H1 (cell line): Measurements from ENCODE around the gene DLL1. TPM values are rescaled to one million over a fixed set of nuclear protein-coding genes. Genes with fewer than 3 reads are reported as not detected.

ENCODE experiments used
- CTCF ChIA-PET: fragments of 300-600 bp; sonication (Branson Sonifier 250); formaldehyde crosslinking; loops from one replicate; lab custom pipeline; 2021; ENCODE audit not compliant: partially characterized antibody; lab: Charles Lee
- POLR2A ChIA-PET: fragments of 300-600 bp; sonication (Branson Sonifier 250); formaldehyde crosslinking; loops from one replicate; lab custom pipeline; 2021; ENCODE audit warnings: inconsistent platforms; ENCODE audit not compliant: partially characterized antibody; lab: Charles Lee
- DNase-seq, 2 experiments: peaks; one replicate each; pipeline versions ENCODE4 v3.0.0 to v3.0.0-alpha.2; 2010 to 2022; ENCODE audit warnings: low spot score in 2 of 2, low read depth in 1 of 2, mixed read lengths in 1 of 2
- FAIRE-seq: peaks from 2 replicates; lab custom pipeline; 2011; peaks lifted over from hg19 to GRCh38; lab: Jason Lieb, UNC
- H2AFZ ChIP-seq: 2 replicates; pipeline ENCODE4 v1.8.1; 2012; ENCODE audit warnings: low read length, inconsistent platforms
- H2AK5ac ChIP-seq: 2 replicates; pipeline ENCODE4 v1.6.1; 2013; ENCODE audit warnings: low read depth, low read length
- H2BK120ac ChIP-seq: replicated peaks from 2 replicates; pipeline ENCODE3; 2013; ENCODE audit warnings: low read depth, low read length, inconsistent platforms
- H2BK12ac ChIP-seq: 2 replicates; pipeline ENCODE4 v1.6.1; 2013; ENCODE audit warnings: low read depth, low read length
- H2BK15ac ChIP-seq: 2 replicates; pipeline ENCODE4 v1.6.1; 2013; ENCODE audit warnings: low read length
- H2BK20ac ChIP-seq: 2 replicates; pipeline ENCODE4 v1.6.1; 2013; ENCODE audit warnings: low read length
- H2BK5ac ChIP-seq: 2 replicates; pipeline ENCODE4 v1.6.1; 2013; ENCODE audit warnings: low read depth, low read length
- H3K14ac ChIP-seq: 2 replicates; pipeline ENCODE4 v1.6.1; 2013; ENCODE audit warnings: inconsistent platforms; ENCODE audit not compliant: insufficient read length
- H3K18ac ChIP-seq: 2 replicates; pipeline ENCODE4 v1.6.1; 2013; ENCODE audit warnings: low read length; ENCODE audit errors: extremely low read depth
- H3K23ac ChIP-seq: 2 replicates; pipeline ENCODE4 v1.6.1; 2013; ENCODE audit warnings: inconsistent platforms; ENCODE audit not compliant: insufficient read length
- H3K23me2 ChIP-seq: 2 replicates; pipeline ENCODE4 v1.6.1; 2013; ENCODE audit warnings: low read depth, low read length
- H3K27ac ChIP-seq: 2 replicates; pipeline ENCODE4 v1.6.1; 2011; ENCODE audit warnings: low read depth, low read length, inconsistent platforms
- H3K27me3 ChIP-seq, 4 experiments: replicated peaks in 1 of 4; 1 replicate in 1 of 4; 2 replicates in 3 of 4; pipeline versions ENCODE4 v1.6.1 to v1.8.1; 2011 to 2013; ENCODE audit warnings: low read length in 3 of 4, mild to moderate bottlenecking in 3 of 4, inconsistent platforms in 2 of 4, mixed read lengths in 2 of 4, moderate library complexity in 1 of 4; ENCODE audit not compliant: control insufficient read depth in 3 of 4, insufficient read depth in 3 of 4; ENCODE audit errors: extremely low read depth in 1 of 4
- H3K36me3 ChIP-seq, 4 experiments: 2 replicates each; pipeline versions ENCODE4 v1.6.1 to v1.8.1; 2011 to 2013; ENCODE audit warnings: mild to moderate bottlenecking in 4 of 4, low read length in 3 of 4, moderate library complexity in 2 of 4, control low read depth in 1 of 4, inconsistent platforms in 1 of 4; ENCODE audit not compliant: insufficient read depth in 4 of 4, control insufficient read depth in 2 of 4
- H3K4ac ChIP-seq: replicated peaks from 2 replicates; pipeline ENCODE3; 2013; ENCODE audit warnings: low read length, low read depth, mixed read lengths, inconsistent platforms; ENCODE audit not compliant: insufficient read length
- H3K4me1 ChIP-seq, 4 experiments: replicated peaks in 1 of 4; 1 replicate in 1 of 4; 2 replicates in 3 of 4; pipeline versions ENCODE4 v1.6.1 to v1.8.1; 2011 to 2013; ENCODE audit warnings: low read length in 3 of 4, inconsistent platforms in 2 of 4, mixed read lengths in 1 of 4; ENCODE audit not compliant: insufficient read depth in 4 of 4, control insufficient read depth in 3 of 4
- H3K4me2 ChIP-seq, 2 experiments: 2 replicates each; pipeline versions ENCODE4 v1.6.1 to v1.8.1; 2011 to 2013; ENCODE audit warnings: low read depth in 2 of 2, low read length in 2 of 2, control low read depth in 1 of 2, inconsistent platforms in 1 of 2, mild to moderate bottlenecking in 1 of 2; ENCODE audit not compliant: insufficient read depth in 1 of 2
- H3K4me3 ChIP-seq, 4 experiments: fragments of 200-600, 300-600 bp in 1 of 4; sonication (generic), shearing (Covaris generic), sonication (Bioruptor Twin) in 1 of 4; 2 replicates each; pipeline versions ENCODE4 v1.5.1 to v1.8.1; 2011 to 2016; ENCODE audit warnings: low read length in 4 of 4, low read depth in 3 of 4, control low read depth in 2 of 4, inconsistent platforms in 2 of 4, mild to moderate bottlenecking in 2 of 4, mixed read lengths in 1 of 4, moderate library complexity in 1 of 4; ENCODE audit not compliant: insufficient read depth in 2 of 4; ENCODE audit errors: extremely low read depth in 1 of 4
- H3K56ac ChIP-seq: replicated peaks from 2 replicates; pipeline ENCODE3; 2013; ENCODE audit warnings: low read depth, mild to moderate bottlenecking, mixed read lengths, low read length, inconsistent platforms; ENCODE audit not compliant: insufficient read length
- H3K79me1 ChIP-seq: 2 replicates; pipeline ENCODE4 v1.6.1; 2013; ENCODE audit warnings: low read depth, low read length, control low read depth
- H3K79me2 ChIP-seq, 2 experiments: 2 replicates each; pipeline versions ENCODE4 v1.6.1 to v1.8.1; 2012 to 2013; ENCODE audit warnings: low read length in 2 of 2, mild to moderate bottlenecking in 2 of 2, inconsistent platforms in 1 of 2; ENCODE audit not compliant: insufficient read depth in 2 of 2, control insufficient read depth in 1 of 2
- H3K9ac ChIP-seq, 4 experiments: replicated peaks in 1 of 4; 1 replicate in 1 of 4; 2 replicates in 3 of 4; pipeline versions ENCODE4 v1.6.1 to v1.8.1; 2011 to 2013; ENCODE audit warnings: low read depth in 3 of 4, low read length in 3 of 4, control low read depth in 2 of 4, mild to moderate bottlenecking in 2 of 4, moderate library complexity in 2 of 4, inconsistent platforms in 1 of 4; ENCODE audit errors: extremely low read depth in 1 of 4
- H3K9me3 ChIP-seq, 2 experiments: 2 replicates each; pipeline versions ENCODE4 v1.6.1 to v1.8.1; 2012 to 2013; ENCODE audit warnings: mild to moderate bottlenecking in 2 of 2, moderate library complexity in 2 of 2, control low read depth in 1 of 2, inconsistent platforms in 1 of 2, low read depth in 1 of 2, low read length in 1 of 2, mixed read lengths in 1 of 2; ENCODE audit not compliant: insufficient read depth in 2 of 2
- H4K20me1 ChIP-seq, 2 experiments: replicated peaks in 1 of 2; 2 replicates each; pipeline versions ENCODE3 to v1.8.1; 2011 to 2013; ENCODE audit warnings: inconsistent platforms in 2 of 2, low read length in 2 of 2, mild to moderate bottlenecking in 1 of 2; ENCODE audit not compliant: insufficient read depth in 2 of 2, control insufficient read depth in 1 of 2
- H4K5ac ChIP-seq: 2 replicates; pipeline ENCODE4 v1.6.1; 2013; ENCODE audit warnings: low read length, low read depth, mixed read lengths, inconsistent platforms; ENCODE audit not compliant: insufficient read length
- H4K8ac ChIP-seq: 2 replicates; pipeline ENCODE4 v1.8.0; 2013; ENCODE audit warnings: mild to moderate bottlenecking, moderate library complexity, low read length, inconsistent platforms; ENCODE audit not compliant: insufficient read depth; ENCODE audit errors: extremely low read depth
- H4K91ac ChIP-seq: replicated peaks from 2 replicates; pipeline ENCODE3; 2013; ENCODE audit warnings: low read length, mixed read lengths, inconsistent platforms; ENCODE audit not compliant: insufficient read length
- CHD1 ChIP-seq: IDR thresholded peaks from 2 replicates; pipeline ENCODE4 v1.6.1; 2012; ENCODE audit warnings: low read depth, low read length, improper control_type of control experiment
- CREB1 ChIP-seq: IDR thresholded peaks from 2 replicates; pipeline ENCODE4 v1.6.1; 2012; ENCODE audit warnings: inconsistent platforms
- FOSL1 ChIP-seq: IDR thresholded peaks from 2 replicates; pipeline ENCODE4 v1.6.1; 2011; ENCODE audit warnings: mild to moderate bottlenecking, low read depth, low read length, moderate library complexity; ENCODE audit not compliant: insufficient read depth
- KDM5A ChIP-seq: fragments of 200-600 bp; IDR thresholded peaks from 2 replicates; pipeline ENCODE4 v1.7.1; 2012; ENCODE audit warnings: mild to moderate bottlenecking, low read length, inconsistent platforms, mixed read lengths
- MAX ChIP-seq: IDR thresholded peaks from 2 replicates; pipeline ENCODE4 v1.6.1; 2012; ENCODE audit warnings: inconsistent platforms
- PHF8 ChIP-seq: fragments of 200-600 bp; sonication (generic); conservative IDR thresholded peaks from 2 replicates; pipeline ENCODE4 v1.7.1; 2012; ENCODE audit warnings: low read depth, mild to moderate bottlenecking, inconsistent platforms, low read length, moderate library complexity
- RNF2 ChIP-seq: fragments of 200-900, 300-1000 bp; sonication (generic); IDR thresholded peaks from 2 replicates; pipeline ENCODE4 v1.7.1; 2016; ENCODE audit warnings: borderline replicate concordance, low read depth, mild to moderate bottlenecking, antibody characterized with exemption, low read length; ENCODE audit not compliant: poor library complexity, severe bottlenecking; ENCODE audit errors: missing control alignments
- RXRA ChIP-seq: IDR thresholded peaks from 2 replicates; pipeline ENCODE4 v1.6.1; 2011; ENCODE audit warnings: low read depth, mild to moderate bottlenecking, low read length, moderate library complexity; ENCODE audit not compliant: insufficient read depth
- SIX5 ChIP-seq: IDR thresholded peaks from 2 replicates; pipeline ENCODE4 v1.6.1; 2011; ENCODE audit warnings: mild to moderate bottlenecking, low read depth, low read length
- SP1 ChIP-seq: IDR thresholded peaks from 2 replicates; pipeline ENCODE4 v1.6.1; 2011; ENCODE audit warnings: low read depth, low read length
- TAF1 ChIP-seq: IDR thresholded peaks from 2 replicates; pipeline ENCODE4 v1.6.1; 2011; ENCODE audit warnings: mild to moderate bottlenecking, low read depth, low read length
- TCF12 ChIP-seq: IDR thresholded peaks from 2 replicates; pipeline ENCODE4 v1.6.1; 2011; ENCODE audit warnings: low read depth, mild to moderate bottlenecking, low read length
- TEAD4 ChIP-seq: IDR thresholded peaks from 2 replicates; pipeline ENCODE4 v1.6.1; 2012; ENCODE audit warnings: low read depth, low read length, inconsistent platforms, mixed read lengths
- WGBS, 2 experiments: shearing (Covaris generic) in 1 of 2; methylation state at CpG; one replicate each; pipeline versions ENCODE4 v1.1.6 to v1.1.7; 2013 to 2015; ENCODE audit warnings: low lambda C conversion rate in 2 of 2, mixed read lengths in 2 of 2, inconsistent platforms in 1 of 2, low coverage in 1 of 2, missing lambda C conversion rate in 1 of 2; ENCODE audit not compliant: insufficient replicate concordance in 2 of 2, insufficient coverage in 1 of 2, insufficient read length in 1 of 2; ENCODE audit errors: extremely low coverage in 1 of 2, missing lambda C conversion rate in 1 of 2; 5-methylcytosine and 5-hydroxymethylcytosine counted together
- polyA plus RNA-seq, 7 experiments: library from polyadenylated mRNA; depleted of rRNA in 3 of 7; stranded (reverse) in 5 of 7; unstranded in 2 of 7; fragments of >200 nt in 5 of 7; fragments of 200-250 nt in 2 of 7; gene quantifications; 1 replicate in 5 of 7; 2 replicates in 1 of 7; 4 replicates in 1 of 7; pipeline versions ENCODE4 v1.2.1 to v1.2.3, GENCODE V29; 2011 to 2013; ENCODE audit warnings: missing spikeins in 2 of 7, mixed read lengths in 2 of 7
- total RNA-seq: library from RNA; stranded (reverse); fragmentation: NEBNext Ultra II Directional; extraction: Animal tissue kit (Norgen Biotek cat#: 25700); gene quantifications from 2 replicates; pipeline ENCODE4 v1.2.1, GENCODE V29; 2021
- TF ChIP-seq, protein P1 (sequence below): IDR thresholded peaks from 2 replicates; pipeline ENCODE4 v1.6.1; 2012; ENCODE audit warnings: inconsistent platforms

Gene DLL1
- total and polyA plus RNA-seq, 2 of the 8 experiments (the other 6 are each of a cell fraction or from before 2014, with no cell fraction given), result 1.7 to 3.8 TPM

DNA sequence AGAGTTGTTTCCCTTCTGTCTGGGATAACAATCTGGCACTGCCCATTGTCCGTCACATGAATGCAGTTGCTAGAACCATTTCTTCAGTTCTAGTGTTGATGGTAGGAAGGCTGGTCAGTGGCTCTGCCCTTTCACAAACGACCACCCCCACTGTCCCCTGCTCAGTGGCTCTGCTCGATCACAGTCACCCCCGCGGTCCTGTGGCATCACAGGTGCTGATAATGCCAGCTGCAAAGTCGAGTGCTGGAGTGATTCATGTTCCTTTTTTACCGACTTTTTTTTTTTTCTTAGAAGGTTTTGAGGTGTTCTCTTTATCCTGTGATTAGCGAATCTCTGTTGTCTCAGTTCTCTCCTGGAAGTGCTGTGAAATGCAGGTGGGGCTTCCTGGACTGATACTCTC, 38.4 kb upstream of the DLL1 start:
- H2BK5ac ChIP-seq, result no peak overlapping the region; the same call in 1 of the 2 replicates
- H3K4me1 ChIP-seq, result no peaks in the 10 kb centered on the region
- no peak overlapping the region for H2BK12ac ChIP-seq
- H3K4ac ChIP-seq, result no peak overlapping the region
- H3K14ac ChIP-seq, result no peak overlapping the region
- DNase-seq (no peak), FAIRE-seq (no peak)
- no peak overlapping the region for H4K91ac ChIP-seq
- no peak overlapping the region for H4K8ac ChIP-seq
- WGBS, 2 experiments, result 84% methylated on average over 8 of the region's 8 CpGs; no CpG with 5 or more reads in 1 of the 2 experiments
- H3K27ac ChIP-seq, result no peak overlapping the region
- H2AFZ ChIP-seq, result no peak overlapping the region
- POLR2A ChIA-PET, result no interaction called here
- H3K23me2 ChIP-seq, result no peaks in the 10 kb centered on the region; the same call in 1 of the 2 replicates
- H3K23ac ChIP-seq, result no peak overlapping the region
- no peak overlapping the region for H2AK5ac ChIP-seq
- no peak overlapping the region for H3K4me2 ChIP-seq
- H2BK120ac ChIP-seq, result no peak overlapping the region
- no peak overlapping the region for H2BK15ac ChIP-seq
- H3K4me3 ChIP-seq, result no peak overlapping the region
- H4K20me1 ChIP-seq, result peaks cover 0 to 3% of the 10 kb centered on the region in 2 experiments
- H3K9ac ChIP-seq, result no peak overlapping the region
- H3K27me3 ChIP-seq, result no peaks in the 10 kb centered on the region
- H3K18ac ChIP-seq, result no peak overlapping the region
- H3K36me3 ChIP-seq, result peaks cover 0 to 16% (median 4%) of the 10 kb centered on the region in 4 experiments; a peak in 3 of 8 replicates
- H3K79me1 ChIP-seq, result no peaks in the 10 kb centered on the region
- no peaks in the 10 kb centered on the region for H3K9me3 ChIP-seq
- CTCF ChIA-PET, result interaction anchor here (0.6 to 1.2 kb wide), 3 partner anchors 14 to 188 kb away, joined by 3 read pairs; no protein-coding TSS in a partner anchor
- no peak overlapping the region for H3K56ac ChIP-seq
- no peak overlapping the region for H4K5ac ChIP-seq
- no peaks in the 10 kb centered on the region for H3K79me2 ChIP-seq
- H2BK20ac ChIP-seq, result no peak overlapping the region
- TF ChIP-seq SIX5, result no peak
- TF ChIP-seq TCF12, result no peak
- TF ChIP-seq FOSL1, result no peak
- TF ChIP-seq TEAD4, result no peak
- no peak for TF ChIP-seq PHF8
- no peak for TF ChIP-seq KDM5A
- no peak for TF ChIP-seq TAF1
- TF ChIP-seq, protein P1, sequence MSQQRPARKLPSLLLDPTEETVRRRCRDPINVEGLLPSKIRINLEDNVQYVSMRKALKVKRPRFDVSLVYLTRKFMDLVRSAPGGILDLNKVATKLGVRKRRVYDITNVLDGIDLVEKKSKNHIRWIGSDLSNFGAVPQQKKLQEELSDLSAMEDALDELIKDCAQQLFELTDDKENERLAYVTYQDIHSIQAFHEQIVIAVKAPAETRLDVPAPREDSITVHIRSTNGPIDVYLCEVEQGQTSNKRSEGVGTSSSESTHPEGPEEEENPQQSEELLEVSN, result no peak
- TF ChIP-seq CREB1, result no peak
- no peak for TF ChIP-seq MAX
- TF ChIP-seq CHD1, result no peak
- no peak for TF ChIP-seq RXRA
- TF ChIP-seq RNF2, result no peak
- no peak for TF ChIP-seq SP1
